CD4-positive, alpha-beta T cell treated with Interleukin-6 for 4 hours (primary cell): ENCODE measurements around the gene SLC38A8.
A peak's percentile ranks its signal among the peaks of the same experiment; 100 is the strongest.

Experiments used
- DNase-seq: peaks from one replicate; pipeline ENCODE4 v3.0.0-alpha.2; 2020; ENCODE audit warnings: mixed read lengths

The SLC38A8 gene

DNA sequence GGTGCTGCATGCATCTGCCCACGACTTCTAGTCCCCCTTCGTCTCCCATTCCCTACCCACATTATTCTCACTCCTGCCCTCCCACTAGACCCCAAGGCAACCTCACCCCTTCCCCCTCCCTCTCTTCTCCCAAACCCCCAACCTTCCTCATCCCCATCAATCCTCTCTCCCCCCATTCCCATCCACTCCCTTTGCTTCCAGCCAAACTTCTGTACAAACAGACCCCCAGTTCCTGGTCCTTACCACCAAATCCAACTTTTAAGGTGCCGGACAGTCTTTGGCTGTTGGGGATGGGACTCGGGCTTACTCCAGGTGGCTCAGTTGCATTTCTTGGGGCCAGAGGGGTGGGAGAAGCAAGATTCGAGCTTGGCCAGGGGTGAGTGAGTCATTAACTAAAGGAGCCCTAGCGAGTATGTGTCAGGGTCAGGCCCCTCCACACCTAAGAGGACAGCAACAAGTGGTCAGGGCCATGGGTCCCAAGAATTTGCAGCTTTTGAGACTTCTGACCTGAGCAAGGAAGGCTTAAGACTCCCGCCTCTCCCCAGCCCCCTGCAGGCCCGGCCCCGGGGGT, at the start of gene SLC38A8:
Gene SLC38A8, minus strand, starts transcription at position 488 of the 571 bp plus-strand sequence. CDS start 638 bp downstream, outside the sequence.
- no peak for DNase-seq

GRCh38 chr16:84091460-84091859, 48.9 kb upstream of the SLC38A8 start:
- DNase-seq: no peak

GRCh38 chr16:84090211-84090610, 47.6 kb upstream of the SLC38A8 start:
- no peak for DNase-seq

- peak; percentile 47 for DNase-seq
Measured at GRCh38 chr16:84088695-84089395, 46.2 kb upstream of the SLC38A8 start.

GRCh38 chr16:84087466-84088151, 45.0 kb upstream of the SLC38A8 start:
- DNase-seq: no peak

- no peak for DNase-seq
Measured at GRCh38 chr16:84087001-84087400, 44.4 kb upstream of the SLC38A8 start.

DNA sequence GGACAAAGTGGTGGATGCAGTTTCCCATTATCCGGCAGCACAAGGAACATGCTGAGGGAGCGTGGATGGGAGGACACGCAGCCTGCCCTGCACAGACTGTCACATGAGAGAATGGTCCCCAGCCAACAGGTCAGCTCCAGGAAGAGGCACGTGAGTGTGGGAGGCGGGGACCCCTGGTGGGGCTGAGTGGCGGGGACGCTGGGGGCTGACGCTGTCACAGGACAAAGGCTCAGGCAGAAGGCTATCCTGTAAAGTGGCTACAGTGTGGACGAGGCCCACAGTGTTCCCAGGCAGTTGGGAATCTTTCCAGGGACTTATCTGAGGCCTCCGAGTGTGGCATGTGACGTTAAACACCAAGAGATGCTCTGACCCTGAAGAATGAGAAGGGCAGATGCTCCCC, 43.7 kb upstream of the SLC38A8 start:
- no peak for DNase-seq

DNA sequence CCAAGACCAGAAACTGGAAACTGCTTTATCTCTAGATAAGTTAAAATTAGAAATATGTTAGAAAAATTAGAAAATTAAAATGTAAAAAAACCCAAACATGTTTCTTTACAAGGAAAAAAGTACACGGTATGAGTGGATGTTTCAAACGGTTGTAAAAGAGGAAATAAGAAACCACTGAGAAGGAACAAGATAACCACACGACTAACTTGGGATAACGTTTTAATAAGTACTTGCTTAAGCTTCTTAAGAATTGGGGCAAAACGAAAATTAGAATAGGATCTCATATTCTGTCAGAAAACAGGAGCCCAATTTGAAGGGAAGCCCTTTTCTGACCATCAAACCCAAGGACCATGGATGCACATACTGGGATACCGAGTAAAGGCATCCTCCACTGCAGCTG, 43.2 kb upstream of the SLC38A8 start:
- DNase-seq: no peak

GRCh38 chr16:84085271-84085667, 42.7 kb upstream of the SLC38A8 start:
- no peak for DNase-seq

- DNase-seq: peak; percentile 75
Measured at GRCh38 chr16:84084570-84085270, 42.1 kb upstream of the SLC38A8 start.

- DNase-seq: no peak
Measured at GRCh38 chr16:84082835-84083569, 40.4 kb upstream of the SLC38A8 start.

GRCh38 chr16:84082110-84082509, 39.5 kb upstream of the SLC38A8 start:
- DNase-seq: no peak

- no peak for DNase-seq
Measured at GRCh38 chr16:84081446-84081989, 38.9 kb upstream of the SLC38A8 start.

GRCh38 chr16:84080813-84081212, 38.2 kb upstream of the SLC38A8 start:
- no peak for DNase-seq

DNA sequence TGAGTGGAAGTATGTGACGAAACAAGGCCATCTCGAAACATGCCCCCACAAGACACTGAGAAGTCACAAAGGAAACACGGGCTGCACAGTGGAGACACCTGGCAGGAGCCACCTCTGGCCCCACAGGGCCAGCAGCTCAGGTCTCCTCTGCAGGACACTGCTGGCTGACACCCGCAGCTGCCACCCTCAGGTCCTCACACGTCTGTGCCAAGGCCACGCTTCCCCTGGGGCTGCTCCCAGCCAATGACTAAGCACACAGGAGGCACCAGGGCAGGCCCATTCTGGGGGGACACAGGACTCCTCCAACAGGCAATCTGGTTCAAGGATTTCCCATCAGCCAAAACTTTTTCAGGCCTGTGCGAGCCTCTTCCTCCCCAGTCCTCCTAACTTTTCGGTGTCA, 37.8 kb upstream of the SLC38A8 start:
- no peak for DNase-seq

GRCh38 chr16:84079664-84080063, 37.1 kb upstream of the SLC38A8 start:
- DNase-seq: no peak

DNA sequence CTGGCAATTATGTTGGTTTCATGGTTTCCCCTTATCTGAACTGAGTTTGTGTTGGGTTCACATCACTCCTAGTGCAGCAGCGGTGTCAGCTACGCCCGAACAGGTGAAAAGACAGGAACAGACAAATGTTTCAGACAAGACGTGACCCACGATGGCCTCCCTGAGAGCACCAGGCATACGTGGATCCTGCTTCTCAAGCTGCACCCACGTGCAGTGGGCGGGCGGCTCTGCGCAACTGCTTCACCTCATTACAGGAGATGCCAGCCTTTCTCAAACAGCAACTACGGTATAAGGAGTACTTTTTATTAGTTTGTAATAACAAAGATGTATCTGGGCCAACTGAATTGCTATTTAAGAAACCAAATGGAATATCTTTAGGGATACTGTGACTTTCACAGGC, 32.8 kb upstream of the SLC38A8 start:
- DNase-seq: no peak

GRCh38 chr16:84074721-84075120, 32.1 kb upstream of the SLC38A8 start:
- no peak for DNase-seq

DNA sequence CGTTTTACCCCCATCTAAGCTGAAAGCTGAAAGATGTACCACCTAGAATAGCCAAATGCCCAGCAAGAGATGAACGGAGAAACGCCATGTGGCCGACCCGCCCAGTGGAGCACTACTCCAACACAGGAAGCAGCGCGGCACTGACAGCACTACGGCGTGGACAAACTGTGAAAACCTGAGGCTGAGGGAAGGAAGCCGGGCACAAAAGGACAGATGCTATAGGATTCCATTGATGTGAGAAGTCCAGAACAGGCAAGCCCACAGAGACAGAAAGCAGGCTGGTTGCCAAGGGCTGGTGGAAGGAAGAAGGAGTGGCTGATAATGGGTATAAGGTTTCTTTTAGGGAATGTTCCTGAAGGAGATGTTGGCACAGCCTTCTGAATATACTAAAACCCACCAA, 29.4 kb upstream of the SLC38A8 start:
- DNase-seq: no peak

DNA sequence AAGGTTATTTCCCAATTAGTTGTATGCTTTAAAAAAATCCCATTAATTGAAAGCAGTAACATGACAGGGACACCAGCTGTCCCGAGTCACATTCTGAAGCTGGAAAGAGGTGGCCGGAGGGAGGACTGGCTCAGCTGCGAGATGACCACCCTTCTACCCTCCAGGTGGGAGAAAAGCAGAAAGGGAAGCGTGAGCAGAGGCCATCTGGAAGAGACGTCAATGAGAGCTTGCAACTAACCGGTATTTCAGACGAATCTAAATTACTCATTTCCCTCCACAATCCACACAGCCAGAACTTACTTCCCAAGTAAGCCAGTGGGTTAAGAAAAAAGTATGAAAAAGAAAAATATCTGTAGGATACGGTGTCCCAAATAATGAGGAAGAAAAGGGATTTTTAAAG, 28.5 kb upstream of the SLC38A8 start:
- DNase-seq: no peak

DNA sequence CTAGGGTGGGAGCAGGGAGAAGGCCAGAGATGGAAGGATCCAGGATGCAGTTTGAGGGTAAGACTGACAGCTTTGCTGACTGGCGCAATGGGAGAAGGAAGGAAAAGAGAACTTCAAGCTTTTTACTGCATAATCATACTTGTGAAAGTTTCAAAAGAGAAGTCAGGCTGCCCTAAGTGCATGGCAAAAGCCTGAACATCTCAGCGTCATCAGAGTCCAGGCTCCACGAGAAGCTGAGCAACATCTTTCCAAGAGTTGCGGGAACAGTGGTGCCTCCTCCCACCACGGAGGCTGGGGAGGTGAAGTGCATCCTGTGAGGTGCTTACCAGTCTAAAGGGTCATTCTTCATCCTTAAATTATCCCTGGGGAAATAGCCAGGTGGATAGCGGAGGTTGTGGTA, 26.9 kb upstream of the SLC38A8 start:
- DNase-seq: no peak

- DNase-seq: no peak
Measured at GRCh38 chr16:84068783-84069462, 26.3 kb upstream of the SLC38A8 start.
